WTC11 (cell line): ENCODE results near the gene CHST11. TPM values are rescaled to one million over a fixed set of nuclear protein-coding genes. Genes with fewer than 3 reads are reported as not detected.

Experiments used
- ATAC-seq: fragments of 200-7000 bp; cut with Tn5 transposase; 2 replicates; pipeline ENCODE4 v1.10.0; 2021; ENCODE audit warnings: mild to moderate bottlenecking, moderate library complexity
- CTCF ChIA-PET: fragments of 300-600 bp; sonication (Branson Sonifier 250); formaldehyde crosslinking; loops from one replicate; lab custom pipeline; 2021; ENCODE audit warnings: antibody characterized with exemption; lab: Charles Lee
- POLR2A ChIA-PET: fragments of 350-600 bp; sonication (Branson Sonifier 250); formaldehyde crosslinking; loops from one replicate; lab custom pipeline; 2021; ENCODE audit warnings: antibody characterized with exemption; lab: Charles Lee
- DNase-seq: peaks from one replicate; pipeline ENCODE4 v3.0.0; 2021; ENCODE audit warnings: low spot score
- H3K27ac Mint-ChIP-seq: 2 replicates; pipeline ENCODE4 v1.8.0; 2021; ENCODE audit warnings: mixed read lengths
- H3K27me3 Mint-ChIP-seq: 2 replicates; pipeline ENCODE4 v1.8.0; 2021; ENCODE audit warnings: low read depth, mild to moderate bottlenecking, moderate library complexity, mixed read lengths
- H3K36me3 Mint-ChIP-seq: 2 replicates; pipeline ENCODE4 v1.8.0; 2021; ENCODE audit warnings: mixed read lengths
- H3K4me1 Mint-ChIP-seq: 2 replicates; pipeline ENCODE4 v1.8.0; 2022; ENCODE audit warnings: mixed read lengths
- H3K4me3 Mint-ChIP-seq: 2 replicates; pipeline ENCODE4 v1.8.0; 2021; ENCODE audit warnings: mild to moderate bottlenecking, moderate library complexity, mixed read lengths
- H3K9me3 Mint-ChIP-seq: 2 replicates; pipeline ENCODE4 v1.8.0; 2021; ENCODE audit warnings: mixed read lengths
- CBFB ChIP-seq: sonication (generic); formaldehyde crosslinking; IDR thresholded peaks from 2 replicates; pipeline ENCODE4 v1.8.1; 2022; ENCODE audit warnings: mild to moderate bottlenecking, low read depth, missing genetic modification reagents
- ERG ChIP-seq: fragments of 250-450 bp; sonication (Bioruptor Pico); IDR thresholded peaks from 2 replicates; pipeline ENCODE4 v1.8.0; 2021; ENCODE audit warnings: mild to moderate bottlenecking
- FOXP4 ChIP-seq: sonication (generic); formaldehyde crosslinking; IDR thresholded peaks from 2 replicates; pipeline ENCODE4 v1.8.0; 2022; ENCODE audit warnings: mild to moderate bottlenecking, missing genetic modification reagents
- HMGXB4 ChIP-seq: sonication (generic); formaldehyde crosslinking; IDR thresholded peaks from 2 replicates; pipeline ENCODE4 v1.8.1; 2023; ENCODE audit warnings: mild to moderate bottlenecking, moderate library complexity, missing genetic modification reagents
- JAZF1 ChIP-seq: fragments of 250-450 bp; sonication (Bioruptor Pico); IDR thresholded peaks from 2 replicates; pipeline ENCODE4 v1.9.0; 2021; ENCODE audit warnings: moderate library complexity, mild to moderate bottlenecking, inconsistent platforms
- MXD4 ChIP-seq: fragments of 250-450 bp; sonication (Bioruptor Pico); IDR thresholded peaks from 2 replicates; pipeline ENCODE4 v1.8.0; 2021; ENCODE audit warnings: mild to moderate bottlenecking, moderate library complexity, borderline replicate concordance
- MYBL2 ChIP-seq: sonication (generic); formaldehyde crosslinking; IDR thresholded peaks from 2 replicates; pipeline ENCODE4 v1.8.1; 2023; ENCODE audit warnings: mild to moderate bottlenecking, moderate library complexity, missing genetic modification reagents
- NR2C2 ChIP-seq: sonication (generic); formaldehyde crosslinking; IDR thresholded peaks from 2 replicates; pipeline ENCODE4 v1.8.0; 2022; ENCODE audit warnings: mild to moderate bottlenecking, missing genetic modification reagents
- NR3C1 ChIP-seq: sonication (generic); formaldehyde crosslinking; conservative IDR thresholded peaks from 2 replicates; pipeline ENCODE4 v1.8.1; 2023; ENCODE audit warnings: low read depth, mild to moderate bottlenecking, missing genetic modification reagents
- PRRX2 ChIP-seq: fragments of 250-450 bp; sonication (Bioruptor Pico); IDR thresholded peaks from 2 replicates; pipeline ENCODE4 v1.8.0; 2021; ENCODE audit warnings: mild to moderate bottlenecking
- SMAD4 ChIP-seq: sonication (generic); formaldehyde crosslinking; IDR thresholded peaks from 2 replicates; pipeline ENCODE4 v1.8.0; 2022; ENCODE audit warnings: mild to moderate bottlenecking, missing genetic modification reagents
- ZMAT4 ChIP-seq: fragments of 250-450 bp; sonication (Bioruptor Pico); IDR thresholded peaks from 2 replicates; pipeline ENCODE4 v1.9.0; 2021; ENCODE audit warnings: mild to moderate bottlenecking
- ZNF121 ChIP-seq: sonication (generic); formaldehyde crosslinking; IDR thresholded peaks from 2 replicates; pipeline ENCODE4 v1.8.0; 2023; ENCODE audit warnings: missing genetic modification reagents
- ZNF317 ChIP-seq: sonication (generic); formaldehyde crosslinking; IDR thresholded peaks from 2 replicates; pipeline ENCODE4 v1.8.1; 2023; ENCODE audit warnings: low read depth, mild to moderate bottlenecking, moderate library complexity, missing genetic modification reagents, borderline replicate concordance
- total RNA-seq: library from RNA; stranded (reverse); gene quantifications from 3 replicates; pipeline ENCODE4 v1.2.3, GENCODE V29; 2021
- TF ChIP-seq, protein P1 (sequence below): fragments of 250-450 bp; sonication (Bioruptor Pico); IDR thresholded peaks from 2 replicates; pipeline ENCODE4 v1.9.0; 2021; ENCODE audit warnings: mild to moderate bottlenecking
- TF ChIP-seq, protein P2 (sequence below): sonication (generic); formaldehyde crosslinking; IDR thresholded peaks from 2 replicates; pipeline ENCODE4 v1.8.1; 2022; ENCODE audit warnings: low read depth, mild to moderate bottlenecking, moderate library complexity, missing genetic modification reagents, borderline replicate concordance
- TF ChIP-seq, protein P3 (sequence below): fragments of 250-450 bp; sonication (Bioruptor Pico); conservative IDR thresholded peaks from 2 replicates; pipeline ENCODE4 v1.9.0; 2021; ENCODE audit warnings: mild to moderate bottlenecking

Gene CHST11
- total RNA-seq, 1 experiment from 2014 or later, result 24.2 TPM

DNA sequence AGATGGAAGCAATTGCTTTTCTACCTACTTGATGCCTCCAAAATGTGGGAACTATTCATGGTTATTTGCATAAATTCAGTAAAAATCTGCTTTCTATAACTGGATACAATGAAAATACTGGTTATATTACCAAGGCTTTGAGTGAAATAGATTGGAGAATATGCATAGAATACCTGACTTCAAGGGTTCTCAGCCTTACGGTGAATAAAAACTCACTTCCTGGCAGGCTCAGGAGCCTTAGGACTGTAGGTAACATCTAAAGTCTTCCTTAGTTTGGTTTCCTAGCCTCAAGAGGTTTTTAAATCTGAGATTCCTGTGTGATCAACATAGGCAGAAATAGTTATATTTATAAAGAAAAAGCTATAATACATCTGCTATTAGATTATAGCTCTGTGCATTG, 342.7 kb downstream of the CHST11 start:
- H3K4me1 Mint-ChIP-seq, result no peaks in the 10 kb centered on the region
- ATAC-seq (no peak), DNase-seq (no peak)
- no peaks in the 10 kb centered on the region for H3K36me3 Mint-ChIP-seq
- H3K27me3 Mint-ChIP-seq, result no peaks in the 10 kb centered on the region; the same call in 1 of the 2 replicates
- ChIA-PET CTCF (interaction anchor here (1.3 kb wide), 1 partner anchor 9 kb away, joined by 9 read pairs; no protein-coding TSS in a partner anchor), POLR2A (no interaction called here)
- no peak overlapping the region for H3K4me3 Mint-ChIP-seq
- H3K27ac Mint-ChIP-seq, result no peak overlapping the region
- TF ChIP-seq SMAD4 (no peak), NR3C1 (CRISPR knock-in tag) (no peak)
- H3K9me3 Mint-ChIP-seq, result no peaks in the 10 kb centered on the region

GRCh38 chr12:104801005-104801404, 344.3 kb downstream of the CHST11 start:
- Mint-ChIP-seq H3K4me3 (no peak overlapping the region), H3K9me3 (no peaks in the 10 kb centered on the region)
- TF ChIP-seq JAZF1 (CRISPR knock-in tag), result no peak
- no peak for TF ChIP-seq MXD4 (CRISPR knock-in tag)
- no peak for TF ChIP-seq ZNF317 (CRISPR knock-in tag)
- no peak for TF ChIP-seq CBFB
- TF ChIP-seq, all 79 proteins: peak for 0
- Mint-ChIP-seq H3K27me3 (no peaks in the 10 kb centered on the region; the same call in 1 of the 2 replicates), H3K4me1 (no peaks in the 10 kb centered on the region), H3K27ac (no peak overlapping the region), H3K36me3 (no peaks in the 10 kb centered on the region)
- POLR2A ChIA-PET, result no interaction called here
- DNase-seq (no peak), ATAC-seq (no peak)
- CTCF ChIA-PET, result interaction anchor here (1.0 to 1.4 kb wide), 2 partner anchors 10 to 12 kb away, joined by 3 to 4 read pairs; no protein-coding TSS in a partner anchor

DNA sequence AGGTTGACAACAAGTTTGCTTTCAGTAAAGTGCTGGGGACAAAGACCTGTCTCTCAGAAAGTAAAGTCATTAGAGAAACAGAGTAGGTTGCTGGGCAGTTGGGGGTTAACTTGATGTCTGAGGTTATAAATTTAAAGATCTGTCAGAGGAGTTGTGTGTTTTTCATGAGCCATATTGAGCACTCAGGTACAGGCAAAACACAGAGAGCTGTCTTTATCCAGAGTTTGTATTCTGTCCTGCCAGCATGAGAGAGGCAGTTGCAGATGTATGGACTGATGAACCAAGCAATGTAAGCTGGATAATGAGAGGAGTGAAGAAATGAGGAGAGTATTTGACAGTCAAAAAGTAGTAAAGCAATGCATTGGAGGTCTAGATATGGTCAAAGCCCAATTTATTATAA, 344.7 kb downstream of the CHST11 start:
- Mint-ChIP-seq H3K9me3 (no peaks in the 10 kb centered on the region), H3K27ac (no peak overlapping the region), H3K27me3 (no peaks in the 10 kb centered on the region; the same call in 1 of the 2 replicates), H3K4me3 (no peak overlapping the region), H3K36me3 (no peaks in the 10 kb centered on the region), H3K4me1 (no peaks in the 10 kb centered on the region)
- POLR2A ChIA-PET, result no interaction called here
- DNase-seq (no peak), ATAC-seq (no peak)
- CTCF ChIA-PET, result interaction anchor here (1.0 to 1.4 kb wide), 2 partner anchors 11 to 13 kb away, joined by 3 to 4 read pairs; no protein-coding TSS in a partner anchor
- TF ChIP-seq MYBL2, result no peak
- TF ChIP-seq, protein P1, sequence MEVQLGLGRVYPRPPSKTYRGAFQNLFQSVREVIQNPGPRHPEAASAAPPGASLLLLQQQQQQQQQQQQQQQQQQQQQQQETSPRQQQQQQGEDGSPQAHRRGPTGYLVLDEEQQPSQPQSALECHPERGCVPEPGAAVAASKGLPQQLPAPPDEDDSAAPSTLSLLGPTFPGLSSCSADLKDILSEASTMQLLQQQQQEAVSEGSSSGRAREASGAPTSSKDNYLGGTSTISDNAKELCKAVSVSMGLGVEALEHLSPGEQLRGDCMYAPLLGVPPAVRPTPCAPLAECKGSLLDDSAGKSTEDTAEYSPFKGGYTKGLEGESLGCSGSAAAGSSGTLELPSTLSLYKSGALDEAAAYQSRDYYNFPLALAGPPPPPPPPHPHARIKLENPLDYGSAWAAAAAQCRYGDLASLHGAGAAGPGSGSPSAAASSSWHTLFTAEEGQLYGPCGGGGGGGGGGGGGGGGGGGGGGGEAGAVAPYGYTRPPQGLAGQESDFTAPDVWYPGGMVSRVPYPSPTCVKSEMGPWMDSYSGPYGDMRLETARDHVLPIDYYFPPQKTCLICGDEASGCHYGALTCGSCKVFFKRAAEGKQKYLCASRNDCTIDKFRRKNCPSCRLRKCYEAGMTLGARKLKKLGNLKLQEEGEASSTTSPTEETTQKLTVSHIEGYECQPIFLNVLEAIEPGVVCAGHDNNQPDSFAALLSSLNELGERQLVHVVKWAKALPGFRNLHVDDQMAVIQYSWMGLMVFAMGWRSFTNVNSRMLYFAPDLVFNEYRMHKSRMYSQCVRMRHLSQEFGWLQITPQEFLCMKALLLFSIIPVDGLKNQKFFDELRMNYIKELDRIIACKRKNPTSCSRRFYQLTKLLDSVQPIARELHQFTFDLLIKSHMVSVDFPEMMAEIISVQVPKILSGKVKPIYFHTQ, result no peak
- no peak for TF ChIP-seq FOXP4
- TF ChIP-seq PRRX2 (CRISPR knock-in tag), result no peak
- TF ChIP-seq, protein P2, sequence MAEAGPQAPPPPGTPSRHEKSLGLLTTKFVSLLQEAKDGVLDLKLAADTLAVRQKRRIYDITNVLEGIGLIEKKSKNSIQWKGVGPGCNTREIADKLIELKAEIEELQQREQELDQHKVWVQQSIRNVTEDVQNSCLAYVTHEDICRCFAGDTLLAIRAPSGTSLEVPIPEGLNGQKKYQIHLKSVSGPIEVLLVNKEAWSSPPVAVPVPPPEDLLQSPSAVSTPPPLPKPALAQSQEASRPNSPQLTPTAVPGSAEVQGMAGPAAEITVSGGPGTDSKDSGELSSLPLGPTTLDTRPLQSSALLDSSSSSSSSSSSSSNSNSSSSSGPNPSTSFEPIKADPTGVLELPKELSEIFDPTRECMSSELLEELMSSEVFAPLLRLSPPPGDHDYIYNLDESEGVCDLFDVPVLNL (CRISPR knock-in tag), result no peak
- TF ChIP-seq HMGXB4 (CRISPR knock-in tag), result no peak
- TF ChIP-seq, protein P3, sequence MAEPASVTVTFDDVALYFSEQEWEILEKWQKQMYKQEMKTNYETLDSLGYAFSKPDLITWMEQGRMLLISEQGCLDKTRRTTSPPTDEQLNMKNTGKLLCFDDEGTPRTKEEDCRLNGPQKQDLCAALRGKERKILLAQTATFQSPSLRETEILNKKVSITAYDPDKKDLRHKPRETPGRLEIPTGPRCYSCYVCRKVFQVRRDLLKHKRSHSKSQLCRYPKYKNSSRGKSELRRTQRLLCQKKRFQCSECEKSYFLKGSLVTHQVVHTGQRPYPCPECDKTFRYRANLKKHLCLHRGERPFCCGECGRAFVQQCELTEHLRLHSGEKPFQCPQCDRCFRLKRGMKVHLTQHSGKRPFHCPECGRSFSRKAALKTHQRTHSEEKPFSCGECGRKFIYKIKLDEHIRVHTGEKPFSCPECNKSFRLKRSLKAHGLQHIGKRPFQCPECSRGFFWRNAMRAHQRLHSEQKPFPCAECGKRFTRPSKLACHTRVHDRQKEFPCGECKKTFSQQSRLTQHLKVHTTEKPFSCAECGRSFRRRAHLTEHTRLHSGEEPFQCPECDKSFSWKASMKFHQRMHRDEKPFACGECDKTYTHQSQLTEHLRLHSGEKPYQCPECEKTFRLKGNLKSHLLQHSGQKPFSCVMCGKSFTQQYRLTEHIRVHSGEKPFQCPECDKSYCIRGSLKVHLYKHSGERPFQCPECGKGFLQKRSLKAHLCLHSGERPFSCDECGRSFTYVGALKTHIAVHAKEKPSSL (CRISPR knock-in tag), result no peak
- no peak for TF ChIP-seq ERG (CRISPR knock-in tag)
- no peak for TF ChIP-seq ZMAT4 (CRISPR knock-in tag)
- no peak for TF ChIP-seq ZNF121 (CRISPR knock-in tag)
- no peak for TF ChIP-seq NR2C2 (CRISPR knock-in tag)
